OCI-M1 (cell line): ENCODE measurements around the gene AMELX.

ENCODE experiments used
- DNase-seq: peaks from one replicate; lab custom pipeline; 2025; lab: John Stamatoyannopoulos, UW

The AMELX gene

DNA sequence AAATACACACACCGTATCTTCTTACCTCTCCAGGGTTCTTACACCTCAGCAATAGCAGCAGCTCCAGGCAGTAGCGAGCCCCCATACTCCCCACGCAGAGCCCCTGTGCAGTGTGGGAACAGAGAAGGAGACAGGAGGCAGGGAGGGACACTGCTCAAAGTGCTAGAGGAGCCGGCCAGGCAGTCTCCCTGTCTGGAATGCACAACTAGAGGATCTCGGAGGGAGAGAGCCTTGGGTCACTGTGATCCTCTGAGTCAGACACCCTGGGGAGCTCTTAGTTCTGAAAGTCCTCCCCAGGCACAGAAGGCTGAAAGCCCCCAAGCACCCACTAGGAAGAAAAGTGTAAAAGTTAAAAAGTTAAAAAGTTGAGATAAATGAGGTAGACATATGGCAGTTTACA, 16.0 kb downstream of the AMELX start:
- DNase-seq, result no peak

DNA sequence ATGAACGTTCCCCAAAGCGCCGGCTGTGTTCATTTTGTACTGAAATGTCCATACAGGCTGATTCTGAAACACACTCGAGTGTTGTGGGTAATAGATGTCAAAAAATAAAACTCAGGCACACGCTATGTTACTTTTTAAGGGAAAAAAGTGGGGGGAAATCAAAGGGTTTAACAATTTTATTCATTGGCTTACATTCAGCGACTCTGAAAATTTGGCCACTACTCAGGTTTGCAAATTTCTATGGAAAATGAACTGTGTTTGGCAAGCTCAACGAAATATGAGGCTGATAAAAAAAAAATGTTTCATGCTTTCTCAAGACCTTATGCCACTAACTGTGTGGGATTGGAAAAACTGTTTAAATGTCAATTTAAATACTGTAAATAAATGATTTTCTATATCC, 18.5 kb downstream of the AMELX start:
- DNase-seq, result no peak

DNA sequence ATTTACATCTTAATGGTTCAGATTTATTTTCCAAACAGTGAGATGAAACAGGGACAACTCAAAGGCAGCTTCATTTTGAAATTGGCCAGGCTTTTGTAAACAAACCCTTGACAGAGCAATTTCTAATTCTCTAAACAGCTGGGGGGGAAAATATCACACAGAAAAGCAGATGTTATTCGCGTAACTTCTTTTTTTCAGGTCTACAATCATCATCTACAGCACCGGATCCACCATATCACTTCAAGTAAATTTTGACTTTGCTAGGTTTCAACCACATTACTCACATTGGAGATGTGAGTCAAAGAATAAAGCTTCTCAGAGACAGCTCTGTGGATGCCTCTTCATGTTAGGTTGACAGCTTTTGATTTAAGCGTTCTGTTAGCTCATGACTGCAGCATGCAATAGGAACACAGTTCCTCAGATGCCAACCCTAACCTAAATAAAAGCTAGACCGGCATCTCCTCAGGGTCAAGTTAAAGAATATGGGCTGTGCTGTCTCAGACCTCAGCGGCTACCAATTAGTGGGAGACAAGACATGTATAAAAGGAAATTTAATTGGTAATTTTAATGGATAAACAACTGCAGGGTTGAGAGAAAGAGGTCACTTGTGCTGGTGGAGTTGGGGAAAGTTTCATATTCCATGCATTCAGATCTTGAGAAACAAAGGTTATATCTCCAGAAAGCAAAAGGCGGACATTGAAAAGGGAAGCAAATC, 26.8 kb downstream of the AMELX start:
- DNase-seq, result no peak

DNA sequence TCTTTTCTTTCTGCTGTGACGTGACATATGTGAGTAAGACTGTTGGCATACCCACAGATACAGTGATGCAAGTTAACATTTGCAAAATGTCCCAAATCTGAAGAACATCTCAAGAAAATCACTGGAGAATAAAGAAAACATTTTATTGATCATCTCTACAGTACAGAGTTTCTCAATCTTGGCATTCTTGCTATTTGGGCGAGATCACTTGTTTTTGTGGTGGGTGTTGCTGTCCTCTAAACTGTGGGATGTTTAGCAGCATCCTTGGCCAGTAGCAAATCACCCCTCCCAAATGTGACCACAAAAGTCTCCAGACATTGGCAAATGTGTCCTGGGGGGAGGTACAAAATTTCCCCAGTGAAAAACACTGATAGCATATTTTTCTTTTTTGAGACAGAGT, 28.8 kb downstream of the AMELX start:
- no peak for DNase-seq

DNA sequence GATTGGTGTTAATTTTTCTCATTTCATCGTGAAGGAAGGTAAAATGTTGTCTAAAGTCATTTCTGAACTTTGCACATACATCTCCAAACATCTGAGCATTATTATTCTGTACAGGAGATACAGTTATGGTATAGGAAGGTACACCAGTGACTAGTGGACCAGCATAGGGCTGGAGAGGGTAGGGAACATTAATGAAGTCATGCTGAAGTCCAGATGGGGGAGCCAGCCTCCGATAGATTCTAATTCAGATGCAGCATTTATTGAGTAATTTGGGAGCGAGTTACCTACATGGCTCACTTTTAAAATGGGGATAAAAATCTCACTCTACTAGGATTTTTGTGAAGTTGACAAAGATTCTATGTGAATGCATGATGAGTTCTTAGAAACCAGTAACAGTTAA, 34.9 kb downstream of the AMELX start:
- no peak for DNase-seq

DNA sequence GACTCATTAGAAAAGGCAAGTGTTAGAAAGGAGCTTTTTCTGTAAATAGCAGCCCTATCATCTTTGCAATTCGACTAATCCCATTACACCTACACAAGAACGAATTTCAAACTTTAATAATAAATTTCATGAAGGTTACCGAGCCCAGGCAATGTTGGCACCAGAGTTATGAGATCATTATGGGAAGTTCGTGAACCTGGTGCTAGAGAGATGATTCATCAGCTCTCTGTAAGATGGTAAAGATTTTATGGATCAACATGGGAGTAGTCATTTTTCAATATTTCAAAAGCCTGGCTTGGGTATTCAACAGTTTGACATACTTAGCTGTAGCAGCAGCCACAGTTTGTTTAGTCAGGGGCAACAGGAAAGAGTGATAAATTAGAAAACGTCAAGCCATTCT, 35.8 kb downstream of the AMELX start:
- DNase-seq, result no peak

DNA sequence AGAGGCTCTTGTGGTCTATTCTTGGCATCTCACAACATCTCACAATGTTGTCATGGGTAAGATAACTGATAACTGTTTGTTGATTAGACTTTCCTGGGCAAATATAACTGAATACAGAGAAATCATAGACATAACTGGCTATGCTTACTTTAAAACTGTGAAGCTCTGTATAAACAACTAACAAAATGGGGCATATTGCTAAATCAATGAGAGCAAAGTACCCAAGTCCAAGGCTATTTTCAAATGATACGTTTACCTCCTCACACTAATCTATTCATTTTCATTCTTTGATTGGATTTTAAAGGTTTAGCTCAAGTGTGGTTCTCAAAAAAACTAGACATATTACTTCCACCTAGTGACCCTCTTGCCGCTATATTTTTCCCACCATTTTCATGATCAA, 38.6 kb downstream of the AMELX start:
- DNase-seq, result no peak

DNA sequence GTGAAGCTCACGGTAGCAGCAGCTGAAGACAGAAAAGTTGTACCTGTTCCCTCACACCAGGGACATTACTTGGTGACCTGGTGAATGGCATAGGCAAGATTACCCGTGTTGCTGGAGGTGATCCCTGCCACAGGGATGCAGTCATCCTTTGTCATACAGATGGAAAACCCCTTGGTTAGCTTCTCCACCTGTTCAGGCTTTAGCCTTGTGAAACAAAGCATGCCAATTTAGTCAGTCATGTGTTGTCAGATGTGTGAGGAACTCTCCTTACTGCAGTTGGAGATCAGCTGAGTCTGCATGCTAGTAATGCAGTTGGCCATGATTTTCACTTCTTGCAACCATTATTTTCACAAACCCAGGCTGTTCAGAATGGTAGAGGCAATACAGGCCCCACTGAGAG, 41.0 kb downstream of the AMELX start:
- peak; percentile 62 for DNase-seq

DNA sequence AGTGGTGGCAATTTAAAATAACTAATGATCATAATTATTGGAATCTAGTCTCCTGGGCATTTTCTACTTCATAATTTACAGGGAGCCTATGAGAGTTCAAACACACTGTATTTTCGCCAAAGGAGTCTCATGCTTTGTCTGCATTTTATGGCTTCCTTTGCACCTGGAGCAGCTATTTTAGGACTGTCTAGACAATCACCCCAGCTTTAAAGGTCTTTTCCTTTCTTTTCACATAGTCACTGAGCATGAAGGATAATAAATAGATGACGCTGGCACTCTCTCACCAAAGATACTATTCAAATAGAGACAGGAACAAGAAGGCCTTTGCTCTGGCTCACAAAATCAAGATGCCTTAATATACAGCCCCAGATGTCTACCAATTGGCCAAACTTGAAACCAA, 43.0 kb downstream of the AMELX start:
- no peak for DNase-seq

DNA sequence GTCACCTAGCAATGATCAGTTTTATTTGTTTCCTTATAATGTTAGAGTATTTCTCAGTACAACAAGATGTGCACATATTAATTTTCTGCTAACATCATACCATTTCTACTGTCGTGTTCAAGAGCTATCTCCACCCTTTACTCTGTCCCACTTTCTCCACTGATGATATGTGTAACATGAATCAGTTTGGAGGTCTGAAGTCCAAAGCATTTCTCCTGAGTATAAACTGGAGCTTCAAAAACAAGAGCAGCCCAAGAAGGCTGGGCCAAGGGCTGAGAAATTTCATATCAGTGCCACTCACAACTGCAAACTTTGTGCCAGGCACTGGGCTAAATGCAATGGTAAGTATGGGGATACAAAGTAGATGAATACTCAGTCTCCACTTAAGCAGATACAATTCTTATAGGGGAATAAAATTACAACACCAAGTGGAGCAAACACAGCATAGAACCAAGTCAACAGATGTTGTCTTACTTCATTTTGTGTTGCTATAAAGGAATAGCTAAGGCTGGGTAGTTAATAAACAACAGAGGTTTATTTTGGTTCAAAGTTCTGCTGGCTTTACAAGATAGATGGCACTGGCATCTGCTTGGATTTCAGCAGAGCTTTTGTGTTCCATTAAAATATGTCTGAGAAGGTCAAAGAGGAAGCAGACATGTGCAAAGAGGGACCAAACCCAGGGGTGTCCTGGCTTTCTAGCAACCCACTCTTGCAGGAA, 44.2 kb downstream of the AMELX start:
- no peak for DNase-seq

DNA sequence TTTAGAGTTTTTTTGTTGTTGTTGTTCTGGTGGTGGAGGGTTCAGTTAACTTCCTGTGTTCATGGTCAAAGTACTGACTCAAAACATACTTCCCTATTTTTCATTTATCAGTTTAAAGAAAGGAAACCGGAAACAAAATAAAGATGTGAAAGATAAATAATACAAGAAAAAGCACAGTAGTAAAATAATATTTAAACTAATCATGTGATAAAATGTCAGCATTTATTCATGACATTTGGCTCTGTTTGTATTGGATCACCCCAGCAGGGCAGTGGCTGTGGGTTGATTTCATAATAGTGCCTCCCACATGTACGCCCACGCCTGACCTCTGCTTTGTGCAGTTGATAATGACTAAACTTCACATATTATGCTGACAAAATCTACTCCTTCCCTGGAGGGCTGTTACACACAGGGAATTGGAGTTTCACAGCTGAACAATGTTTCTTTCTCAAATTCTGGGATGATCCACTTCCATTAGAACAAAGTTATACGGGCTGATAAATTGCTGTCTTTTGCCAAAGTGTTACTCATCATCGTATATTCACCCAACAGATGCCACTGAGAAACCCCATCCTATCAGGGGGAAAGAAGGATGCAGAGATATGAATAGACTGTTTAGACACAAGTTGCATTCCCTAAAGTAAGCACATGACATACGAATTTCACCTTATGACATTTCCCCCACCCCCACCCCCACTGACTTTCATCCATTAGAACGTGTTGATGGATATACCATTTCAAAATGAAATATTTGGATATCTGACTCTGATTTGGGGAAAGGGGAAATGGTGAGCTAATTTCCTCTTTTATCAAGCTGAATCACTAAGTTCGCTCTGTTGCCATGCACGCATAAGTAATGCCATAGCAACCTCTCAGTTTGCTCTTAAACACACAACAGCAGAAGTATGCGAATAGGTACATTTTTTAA, 48.3 kb downstream of the AMELX start:
- DNase-seq, result peak; percentile 89

DNA sequence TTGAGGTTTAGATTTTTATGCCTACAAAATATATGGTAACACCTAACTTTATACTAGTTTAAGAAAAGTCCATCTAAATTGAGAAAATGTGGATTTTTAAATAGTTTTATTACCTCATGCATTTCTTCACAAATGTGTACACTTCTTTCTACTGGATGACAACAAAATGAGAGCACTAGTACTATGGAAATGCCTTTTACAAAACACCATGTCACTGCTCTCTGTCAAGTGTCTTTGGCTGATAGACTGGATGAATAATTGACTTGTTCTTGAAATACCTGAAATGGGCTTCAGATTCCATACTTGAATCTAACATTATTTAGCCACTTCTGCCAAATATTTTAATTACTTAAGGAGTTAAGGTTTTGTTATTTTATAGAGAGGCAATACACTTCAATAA, 49.5 kb downstream of the AMELX start:
- no peak for DNase-seq

DNA sequence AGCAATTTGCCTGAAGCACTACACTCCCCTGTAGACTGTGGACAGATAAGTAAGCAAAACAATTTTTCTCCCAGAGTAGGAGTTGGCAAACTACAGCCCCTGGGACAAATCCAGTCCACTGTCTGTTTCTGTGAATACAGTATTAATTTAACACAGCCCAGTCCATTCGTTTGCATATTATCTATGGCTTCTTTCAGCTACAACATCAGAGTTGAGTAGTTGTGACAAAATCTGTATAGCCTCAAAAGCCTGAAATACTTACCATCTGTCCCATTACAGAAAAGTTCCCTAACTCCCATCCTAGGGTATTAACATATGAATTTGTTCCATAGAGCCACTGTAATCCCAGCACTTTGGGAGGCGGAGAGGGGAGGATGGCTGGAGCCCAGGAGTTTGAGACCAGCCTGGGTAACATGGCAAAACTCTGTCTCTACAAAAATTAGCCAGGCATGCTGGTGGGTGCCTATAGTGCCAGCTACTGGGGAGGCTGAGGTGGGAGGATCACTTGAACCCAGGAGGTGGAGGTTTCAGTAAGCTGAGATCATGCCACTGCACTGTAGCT, 53.0 kb downstream of the AMELX start:
- DNase-seq, result no peak

DNA sequence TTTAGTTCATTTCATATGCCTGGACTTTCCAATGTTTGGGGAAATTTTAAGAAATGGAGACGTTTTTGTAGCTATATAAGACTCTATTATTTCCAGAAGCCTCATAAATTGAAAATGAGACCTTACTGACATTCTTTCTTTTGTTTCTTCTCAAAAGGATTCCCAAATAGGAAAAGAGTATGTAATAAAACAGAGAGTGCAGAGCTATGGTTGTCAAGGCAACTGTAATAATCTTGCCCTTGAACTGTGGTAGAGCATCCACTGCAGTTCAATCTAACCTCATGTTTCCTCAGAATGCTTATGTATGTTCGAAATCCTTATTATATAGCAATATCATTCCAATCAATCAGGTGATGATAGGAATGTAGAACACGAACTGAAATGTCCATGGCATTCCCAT, 54.1 kb downstream of the AMELX start:
- no peak for DNase-seq

DNA sequence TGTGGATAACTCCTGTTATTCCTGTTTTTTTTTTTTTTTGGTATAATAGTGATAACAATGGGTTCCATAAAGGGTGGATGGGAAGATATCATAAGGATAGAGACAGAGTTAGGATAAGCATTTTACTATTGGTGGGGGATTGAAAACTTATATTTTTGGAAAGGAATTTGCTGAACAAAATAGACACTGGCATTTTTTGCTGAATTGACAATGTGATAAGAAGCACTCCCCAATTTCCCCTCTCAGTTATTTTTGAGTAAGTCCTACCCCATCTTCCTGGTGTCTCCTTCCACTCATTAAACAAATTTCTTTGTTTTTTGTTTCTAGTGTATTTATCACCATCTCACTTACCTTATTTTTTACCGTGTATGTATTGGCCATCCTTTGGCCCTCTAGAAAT, 55.8 kb downstream of the AMELX start:
- DNase-seq, result no peak

DNA sequence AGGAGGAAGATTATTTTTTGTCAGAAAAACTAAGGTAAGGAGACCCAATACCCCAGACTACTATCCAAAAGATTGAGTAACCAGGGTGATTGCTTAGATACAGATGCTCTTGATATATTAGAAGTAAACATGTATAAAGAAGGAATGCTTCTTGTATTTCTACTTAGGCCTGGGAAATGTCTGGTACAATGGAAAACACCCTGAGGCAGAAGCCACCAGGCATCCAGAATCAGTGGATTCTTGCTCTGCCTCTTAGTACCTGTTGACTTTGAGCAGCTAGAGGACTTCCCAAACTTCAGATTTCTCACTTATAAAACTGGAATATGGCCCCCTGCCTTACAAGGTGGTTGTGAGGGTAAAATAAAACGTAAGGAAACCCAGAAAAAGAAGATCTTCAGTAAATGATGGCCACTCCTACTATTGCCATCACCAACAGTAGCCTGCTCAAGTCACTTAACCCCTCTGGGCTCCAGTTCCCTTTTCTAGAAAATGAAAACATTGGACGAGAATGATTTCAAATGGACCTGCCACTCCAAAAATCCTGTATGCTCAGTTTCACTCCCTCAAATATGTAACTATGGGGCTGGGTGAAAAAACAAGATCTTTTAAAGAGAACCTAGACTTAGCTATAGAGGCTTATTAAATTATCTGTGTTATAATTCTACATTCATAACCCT, 56.6 kb downstream of the AMELX start:
- DNase-seq, result peak; percentile 65
